HL-60 (cell line): ENCODE results near the gene NF2.

Experiments used
- DNase-seq, 2 experiments: peaks; one replicate each; pipeline ENCODE4 v3.0.0-alpha.2; 2010 to 2020; ENCODE audit warnings: low read depth in 1 of 2, low spot score in 1 of 2
- H3K27ac ChIP-seq: fragments of 250-450 bp; sonication (Bioruptor Pico); replicated peaks from 2 replicates; pipeline ENCODE4 v1.5.1; 2020; ENCODE audit warnings: mild to moderate bottlenecking, moderate library complexity
- H3K27me3 ChIP-seq: fragments of 250-450 bp; sonication (Bioruptor Pico); 2 replicates; pipeline ENCODE4 v1.5.1; 2021; ENCODE audit warnings: mild to moderate bottlenecking, moderate library complexity; ENCODE audit not compliant: insufficient read depth, poor library complexity, severe bottlenecking
- H3K4me3 ChIP-seq: replicated peaks from 2 replicates; pipeline ENCODE4 v1.5.1; 2011; ENCODE audit warnings: mild to moderate bottlenecking, control low read depth, low read length; ENCODE audit not compliant: insufficient read depth
- CTCF ChIP-seq: IDR thresholded peaks from one replicate; pipeline ENCODE4 v1.5.1; 2011; ENCODE audit warnings: low read length, control low read depth, inconsistent platforms; ENCODE audit not compliant: insufficient read depth
- GABPA ChIP-seq: IDR thresholded peaks from 2 replicates; pipeline ENCODE4 v1.6.1; 2012; ENCODE audit warnings: low read depth
- POLR2AphosphoS5 ChIP-seq: IDR thresholded peaks from 2 replicates; pipeline ENCODE4 v1.6.1; 2012; ENCODE audit warnings: low read depth
- REST ChIP-seq: IDR thresholded peaks from 2 replicates; pipeline ENCODE4 v1.6.1; 2012; ENCODE audit warnings: low read depth; ENCODE audit not compliant: insufficient replicate concordance
- SPI1 ChIP-seq: IDR thresholded peaks from 2 replicates; pipeline ENCODE4 v1.6.1; 2012; ENCODE audit warnings: low read depth, mild to moderate bottlenecking, borderline replicate concordance

The NF2 gene

GRCh38 chr22:29695129-29695926, 91.9 kb downstream of the NF2 start:
- TF ChIP-seq CTCF, result no peak
- TF ChIP-seq SPI1, result no peak
- no peak for TF ChIP-seq GABPA
- no peak for TF ChIP-seq REST
- no peak for TF ChIP-seq POLR2AphosphoS5
- DNase-seq, result no peak
- Histone ChIP-seq H3K4me3 (no peak overlapping the region), H3K27me3 (no peaks in the 10 kb centered on the region), H3K27ac (no peak overlapping the region)

- DNase-seq, result no peak
- TF ChIP-seq CTCF (no peak), GABPA (no peak), REST (no peak), SPI1 (no peak), POLR2AphosphoS5 (no peak)
These were observed 94.6 kb downstream of the NF2 start for GRCh38 chr22:29697853-29698598.

GRCh38 chr22:29700206-29700899, 96.9 kb downstream of the NF2 start:
- no peak for DNase-seq
- no peak overlapping the region for H3K4me3 ChIP-seq
- TF ChIP-seq POLR2AphosphoS5 (no peak), REST (no peak), CTCF (no peak), GABPA (no peak)

More at GRCh38 chr22:29697853-29698598, 94.6 kb downstream of the NF2 start:
- Histone ChIP-seq H3K27ac (no peak overlapping the region), H3K27me3 (no peaks in the 10 kb centered on the region), H3K4me3 (no peak overlapping the region)

More at GRCh38 chr22:29700206-29700899, 96.9 kb downstream of the NF2 start:
- Histone ChIP-seq H3K27me3 (no peaks in the 10 kb centered on the region), H3K27ac (no peak overlapping the region)
